ENCODE results near the gene UBAC1.

Gene UBAC1

GRCh38 chr9:135939351-135940265 is 21.6 kb downstream of the UBAC1 start:
- H3K36me3 ChIP-seq (ENCODE audit: control insufficient read depth, insufficient read depth, low read length), result peaks cover 22% of the 10 kb centered on the region
- H3K4me3 ChIP-seq (replicated peaks; ENCODE audit: low read depth, low read length), result no peak overlapping the region
- DNase-seq (ENCODE audit: extremely low read depth, insufficient read length), result no peak
- no peaks in the 10 kb centered on the region for H3K27me3 ChIP-seq (replicated peaks; ENCODE audit: control insufficient read depth, insufficient read depth, low read length)
- no peak for TF ChIP-seq CTCF (IDR thresholded peaks at IDR 0.05; ENCODE audit: insufficient read depth, low read length, poor library complexity, severe bottlenecking)

- Histone ChIP-seq H3K36me3 (ENCODE audit: control insufficient read depth, insufficient read depth, low read length) (peaks cover 23% of the 10 kb centered on the region), H3K27me3 (replicated peaks; ENCODE audit: control insufficient read depth, insufficient read depth, low read length) (no peaks in the 10 kb centered on the region), H3K4me3 (replicated peaks; ENCODE audit: low read depth, low read length) (no peak overlapping the region)
- DNase-seq (ENCODE audit: extremely low read depth, insufficient read length), result no peak
- no peak for TF ChIP-seq CTCF (IDR thresholded peaks at IDR 0.05; ENCODE audit: insufficient read depth, low read length, poor library complexity, severe bottlenecking)
These were observed 23.4 kb downstream of the UBAC1 start for GRCh38 chr9:135937521-135938489.

GRCh38 chr9:135933114-135933513 is 28.1 kb downstream of the UBAC1 start:
- H3K36me3 ChIP-seq (ENCODE audit: control insufficient read depth, insufficient read depth, low read length), result peaks cover 15% of the 10 kb centered on the region
- no peak for TF ChIP-seq CTCF (IDR thresholded peaks at IDR 0.05; ENCODE audit: insufficient read depth, low read length, poor library complexity, severe bottlenecking)
- no peaks in the 10 kb centered on the region for H3K27me3 ChIP-seq (replicated peaks; ENCODE audit: control insufficient read depth, insufficient read depth, low read length)
- no peak overlapping the region for H3K4me3 ChIP-seq (replicated peaks; ENCODE audit: low read depth, low read length)
- DNase-seq (ENCODE audit: extremely low read depth, insufficient read length), result no peak

- Histone ChIP-seq H3K4me3 (replicated peaks; ENCODE audit: low read depth, low read length) (no peak overlapping the region), H3K27me3 (replicated peaks; ENCODE audit: control insufficient read depth, insufficient read depth, low read length) (no peaks in the 10 kb centered on the region), H3K36me3 (ENCODE audit: control insufficient read depth, insufficient read depth, low read length) (peaks cover 10% of the 10 kb centered on the region)
- TF ChIP-seq CTCF (IDR thresholded peaks at IDR 0.05; ENCODE audit: insufficient read depth, low read length, poor library complexity, severe bottlenecking), result no peak
- no peak for DNase-seq (ENCODE audit: extremely low read depth, insufficient read length)
These were observed 28.5 kb downstream of the UBAC1 start for GRCh38 chr9:135932656-135933055.

- Histone ChIP-seq H3K27me3 (replicated peaks; ENCODE audit: control insufficient read depth, insufficient read depth, low read length) (no peaks in the 10 kb centered on the region), H3K4me3 (replicated peaks; ENCODE audit: low read depth, low read length) (no peak overlapping the region), H3K36me3 (ENCODE audit: control insufficient read depth, insufficient read depth, low read length) (peaks cover 8% of the 10 kb centered on the region)
- no peak for DNase-seq (ENCODE audit: extremely low read depth, insufficient read length)
- TF ChIP-seq CTCF (IDR thresholded peaks at IDR 0.05; ENCODE audit: insufficient read depth, low read length, poor library complexity, severe bottlenecking), result no peak
These were observed 29.8 kb downstream of the UBAC1 start for GRCh38 chr9:135931349-135931820.

All from GM06990 (cell line).